Measurements from ENCODE around the gene CLEC4A.
"Not testable (repeated sequence)": the region's sequence is repeated elsewhere in the genome, so short reads cannot be mapped to it uniquely, and the experiment has no call there.

CLEC4A gene

DNA sequence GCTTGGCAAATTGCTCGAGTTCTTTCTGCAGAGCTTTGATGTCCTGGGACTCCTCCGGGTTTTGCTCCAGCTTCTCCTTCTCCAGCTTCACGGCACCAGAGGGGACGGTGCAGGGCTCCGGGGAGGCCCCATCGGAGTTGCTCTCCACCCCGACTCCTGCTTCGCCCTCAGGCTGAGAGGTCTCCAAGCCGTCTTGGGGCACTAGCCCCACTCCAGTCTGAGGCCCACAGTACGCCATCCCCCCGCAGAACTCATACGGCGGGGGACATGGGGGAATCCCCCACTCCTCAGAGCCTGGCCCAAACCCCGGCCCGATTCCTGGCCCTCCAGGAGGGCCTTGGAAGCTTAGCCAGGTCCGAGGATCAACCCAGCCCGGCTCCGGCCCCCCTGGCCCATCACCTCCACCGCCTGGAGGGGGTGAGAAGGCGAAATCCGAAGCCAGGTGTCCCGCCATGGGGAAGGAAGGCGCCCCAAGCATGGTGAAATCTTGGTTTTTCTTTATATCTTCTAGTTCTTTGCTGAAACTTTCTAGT lies 11.0 kb downstream of the CLEC4A start:
- DNase-seq (ENCODE audit: low spot score) = not testable (repeated sequence)

DNA sequence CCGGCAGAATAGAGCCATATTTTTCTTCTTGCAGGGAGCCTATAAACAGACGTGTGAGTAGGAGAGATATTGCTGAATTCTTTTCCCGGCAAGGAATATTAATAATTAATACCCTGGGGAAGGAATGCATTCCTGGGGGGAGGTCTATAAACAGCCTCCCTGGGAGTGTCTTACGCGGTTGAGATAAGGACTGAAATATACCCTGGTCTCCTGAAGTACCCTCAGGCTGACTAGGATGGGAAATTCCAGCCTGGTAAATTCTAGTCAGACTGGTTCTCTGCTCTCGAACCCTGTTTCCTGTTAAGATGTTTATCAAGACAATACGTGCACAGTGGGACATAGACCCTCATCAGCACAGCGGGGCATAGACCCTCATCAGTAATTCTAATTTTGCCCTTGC lies 18.2 kb downstream of the CLEC4A start:
- not testable (repeated sequence) for DNase-seq (ENCODE audit: low spot score)

DNA sequence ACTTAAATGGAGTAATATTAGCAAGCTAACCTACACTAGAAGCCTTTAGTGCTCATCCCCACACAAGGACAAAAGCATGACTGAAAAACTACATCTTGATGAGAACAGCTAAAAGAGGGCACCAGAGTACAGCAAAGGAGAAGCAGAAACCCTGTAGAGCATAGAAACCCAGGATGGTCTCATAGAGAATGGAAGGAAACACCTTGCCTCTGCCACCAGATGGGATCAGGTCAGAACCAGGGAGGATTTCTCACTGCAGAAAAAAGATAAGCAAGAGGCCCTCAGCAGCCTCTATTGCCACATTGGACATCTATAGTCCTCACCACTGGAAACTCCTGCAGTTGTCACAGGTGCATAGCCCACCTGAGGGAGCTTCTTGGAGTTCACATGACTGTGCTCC lies 19.8 kb downstream of the CLEC4A start:
- no peak for DNase-seq (ENCODE audit: low spot score)

DNA sequence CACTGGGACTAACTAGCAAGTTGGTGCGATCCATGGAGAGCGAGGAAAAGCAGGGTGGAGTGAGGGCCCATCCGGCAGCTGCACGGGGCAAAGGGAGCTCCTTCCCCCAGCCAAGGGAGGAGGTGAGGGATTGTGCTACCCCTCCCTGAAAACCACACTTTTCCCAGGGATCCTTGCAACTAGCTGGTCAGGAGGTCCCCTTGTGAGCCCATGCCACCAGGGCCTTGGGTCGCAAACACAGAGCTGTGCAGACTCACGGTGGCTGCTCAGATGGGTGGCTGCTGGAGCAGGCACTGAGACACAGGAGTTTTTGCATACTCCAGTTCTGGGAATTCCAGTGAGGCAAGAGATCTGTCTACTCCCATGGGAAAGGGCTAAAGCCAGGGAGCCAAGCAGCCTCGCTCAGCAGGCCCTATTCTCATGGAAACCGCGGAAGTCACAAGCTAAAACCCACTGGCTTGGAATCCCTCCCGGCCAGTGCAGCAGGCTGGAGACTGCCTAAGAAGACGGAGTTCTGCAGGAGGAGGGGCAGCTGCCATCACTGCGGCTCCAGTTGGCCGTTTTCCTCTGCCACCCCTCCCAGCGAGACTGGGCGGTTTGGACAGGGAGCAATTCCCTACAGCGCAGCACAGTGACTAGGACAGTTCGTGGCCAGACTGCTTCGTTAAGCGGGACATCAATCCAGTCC lies 22.5 kb downstream of the CLEC4A start:
- DNase-seq (ENCODE audit: low spot score) = peak; percentile 79

DNA sequence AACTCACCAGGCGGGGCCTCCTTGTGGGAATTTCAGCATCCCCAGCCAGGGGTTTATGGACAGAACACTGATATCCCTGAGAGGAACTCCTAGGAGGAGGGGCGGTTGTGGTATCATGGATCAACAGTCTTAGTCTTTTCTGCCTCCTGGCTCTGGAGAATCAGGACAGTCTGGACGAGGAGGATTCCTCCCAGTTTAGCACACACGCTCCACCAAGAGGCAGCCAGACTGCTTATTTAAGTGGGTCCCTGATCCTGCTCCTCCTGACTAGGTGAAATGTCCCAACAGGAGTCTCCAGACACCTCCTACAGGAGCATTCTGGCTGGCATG lies 23.0 kb downstream of the CLEC4A start:
- DNase-seq (ENCODE audit: low spot score) = no peak

DNA sequence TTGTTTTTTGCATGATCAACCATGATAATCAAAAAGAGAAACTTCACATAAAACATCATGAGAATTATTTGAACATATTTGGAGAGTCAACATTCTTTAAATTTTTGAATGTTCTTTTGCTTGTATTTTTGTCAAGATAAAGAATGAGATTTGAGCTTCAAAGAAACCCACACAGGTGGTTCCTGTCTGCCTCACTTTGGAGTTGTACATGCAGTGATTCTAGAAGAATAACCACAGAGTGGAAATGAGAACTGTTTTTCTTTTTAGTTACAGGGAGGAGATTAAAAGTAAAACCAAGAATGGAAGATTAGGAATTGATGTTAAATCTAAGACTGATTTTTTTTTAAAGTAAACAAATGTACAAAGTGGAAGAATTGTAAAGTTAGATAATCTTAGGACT lies 31.1 kb downstream of the CLEC4A start:
- DNase-seq (ENCODE audit: low spot score) = no peak

DNA sequence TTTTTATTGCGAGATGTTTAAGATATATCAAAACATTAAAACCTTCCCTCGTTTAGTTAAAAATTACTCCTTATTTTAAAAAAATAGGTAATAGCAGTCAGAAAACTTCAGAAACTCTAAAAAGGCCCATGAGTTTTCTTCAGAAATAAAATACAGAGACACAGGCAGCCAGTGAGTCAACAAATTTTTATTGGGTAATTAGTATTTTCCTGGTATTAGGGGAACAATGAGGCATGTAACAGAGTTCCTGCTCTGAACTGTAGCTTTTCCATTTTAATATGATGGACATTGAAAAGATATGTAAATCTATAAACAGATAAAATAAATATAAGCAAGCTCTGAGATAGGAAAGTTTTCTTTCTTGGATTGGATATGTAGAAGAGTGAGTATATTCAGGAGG lies 33.0 kb downstream of the CLEC4A start:
- DNase-seq (ENCODE audit: low spot score) = no peak

DNA sequence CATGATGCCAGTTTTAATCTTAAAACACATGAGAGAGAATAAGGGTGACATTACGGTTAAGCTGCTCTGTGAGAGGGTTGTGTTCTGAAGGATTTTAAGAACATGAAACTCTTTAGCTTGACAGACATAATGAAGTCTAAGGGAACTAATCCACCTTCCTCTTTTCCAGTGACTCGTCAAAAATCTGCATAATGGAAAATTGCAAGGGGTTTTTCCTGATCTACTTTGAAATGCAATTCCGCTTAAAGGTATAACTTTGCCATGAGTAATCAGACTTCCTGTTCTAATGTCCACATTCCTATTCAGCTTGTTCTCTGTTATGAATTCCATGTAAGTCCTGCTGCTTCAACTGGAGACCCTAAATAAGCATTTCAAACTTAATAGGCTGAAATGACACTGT lies 33.4 kb downstream of the CLEC4A start, which contains the start of gene ZNF705A:
Gene ZNF705A, plus strand, starts transcription at position 171 of the 400 bp plus-strand sequence. CDS start 15,611 bp downstream, outside the sequence.
- no peak for DNase-seq (ENCODE audit: low spot score)

DNA sequence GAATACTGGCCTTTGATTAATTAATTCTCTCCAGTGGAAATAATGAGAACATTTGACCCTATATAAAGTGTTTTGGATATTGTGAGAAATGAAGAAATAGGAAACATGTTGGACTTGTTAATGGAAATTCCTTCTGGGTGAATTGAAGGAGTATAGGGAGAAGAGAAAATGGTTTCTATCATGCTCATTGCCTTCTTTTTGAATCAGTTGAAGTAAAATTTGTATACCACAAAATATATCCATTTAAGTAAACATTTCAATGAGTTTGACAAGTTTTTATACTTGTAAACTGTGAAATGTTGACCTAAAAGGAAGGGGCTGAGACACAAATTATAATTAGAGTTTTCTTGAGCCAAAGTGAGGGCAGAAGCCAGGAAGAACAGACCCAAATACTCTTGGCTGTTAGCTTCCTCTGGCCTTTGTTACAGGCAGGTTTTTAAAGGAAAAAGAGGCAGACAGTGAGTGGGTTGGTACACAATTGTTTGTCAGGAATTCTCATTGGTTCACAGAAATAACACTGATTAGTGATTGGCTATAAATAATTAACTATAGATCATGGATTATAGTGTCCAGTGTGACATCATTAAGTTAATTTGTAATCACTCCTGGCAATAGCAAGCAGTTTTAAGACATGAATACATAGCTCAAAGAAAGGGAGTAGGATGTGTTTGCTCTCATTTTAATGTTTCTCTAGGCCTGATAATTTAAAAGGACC lies 34.2 kb downstream of the CLEC4A start:
- no peak for DNase-seq (ENCODE audit: low spot score)

DNA sequence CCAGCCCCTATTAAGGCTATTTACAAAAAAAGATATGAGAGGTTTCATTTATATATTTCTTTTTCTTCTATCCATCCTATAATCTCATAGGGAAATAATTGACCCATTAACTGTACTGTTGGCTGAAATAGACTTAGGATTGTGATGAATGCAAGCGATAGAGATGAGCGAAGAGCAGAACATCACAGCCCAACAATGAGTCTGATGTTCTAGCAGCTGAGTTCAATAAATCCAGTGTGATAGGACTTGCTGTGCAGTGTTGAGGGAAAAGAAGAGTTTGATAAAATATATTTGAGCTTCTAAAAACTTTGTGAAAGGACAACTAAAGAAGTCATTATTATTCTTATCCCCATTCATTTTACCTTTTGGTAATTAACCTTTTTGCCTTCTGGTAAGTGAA lies 49.5 kb downstream of the CLEC4A start:
- not testable (repeated sequence) for DNase-seq (ENCODE audit: low spot score)

DNA sequence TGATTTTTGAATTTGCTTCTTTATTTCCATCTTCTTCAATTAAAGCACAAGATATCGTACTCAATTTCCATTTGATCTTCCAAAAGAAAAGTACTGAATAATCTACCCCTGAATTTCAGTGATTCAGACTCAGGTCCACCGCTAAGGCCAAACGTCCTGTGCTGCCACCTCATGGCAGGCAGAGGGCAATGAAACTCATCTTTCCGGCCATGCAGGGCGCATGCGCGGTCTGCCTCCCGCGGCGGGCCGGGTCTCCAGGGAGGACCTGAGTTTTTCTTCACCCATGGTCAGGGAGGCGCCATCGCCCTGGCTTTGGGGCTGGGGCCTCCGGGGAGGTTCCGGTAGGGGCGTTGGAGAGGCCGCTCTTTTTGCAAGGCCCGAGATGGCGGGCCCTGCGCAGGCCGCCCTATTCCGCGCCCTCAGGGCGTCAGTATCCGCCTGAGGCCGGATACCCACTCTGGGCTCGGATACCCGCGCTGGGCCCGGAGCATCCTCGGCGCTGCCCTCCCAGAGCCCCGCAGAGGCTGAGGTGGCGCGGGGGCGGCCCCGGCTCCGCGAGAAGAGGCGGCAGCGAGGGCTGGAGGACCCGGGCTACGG lies 56.7 kb downstream of the CLEC4A start:
- peak; percentile 86 for DNase-seq (ENCODE audit: low spot score)

DNA sequence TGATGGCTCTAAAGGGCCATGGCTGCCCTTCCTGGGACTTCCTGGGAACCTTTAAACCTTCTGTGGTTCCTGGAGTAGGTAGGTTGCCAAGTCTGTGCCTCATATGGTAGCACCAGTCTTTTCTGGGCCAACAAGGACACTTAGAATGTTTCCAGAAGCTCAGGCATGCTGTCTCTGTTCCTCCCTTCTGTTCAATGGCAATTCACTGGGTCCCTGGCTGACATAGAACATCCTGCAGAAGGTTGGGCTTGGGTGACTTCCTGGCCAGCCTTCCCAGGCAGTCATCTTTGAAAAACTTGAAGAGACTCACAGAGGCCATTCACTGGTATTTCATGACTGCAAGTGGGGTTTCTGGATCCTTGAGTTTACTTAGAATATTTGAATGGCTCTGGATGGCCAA lies 57.9 kb downstream of the CLEC4A start:
- DNase-seq (ENCODE audit: low spot score) = not testable (repeated sequence)

DNA sequence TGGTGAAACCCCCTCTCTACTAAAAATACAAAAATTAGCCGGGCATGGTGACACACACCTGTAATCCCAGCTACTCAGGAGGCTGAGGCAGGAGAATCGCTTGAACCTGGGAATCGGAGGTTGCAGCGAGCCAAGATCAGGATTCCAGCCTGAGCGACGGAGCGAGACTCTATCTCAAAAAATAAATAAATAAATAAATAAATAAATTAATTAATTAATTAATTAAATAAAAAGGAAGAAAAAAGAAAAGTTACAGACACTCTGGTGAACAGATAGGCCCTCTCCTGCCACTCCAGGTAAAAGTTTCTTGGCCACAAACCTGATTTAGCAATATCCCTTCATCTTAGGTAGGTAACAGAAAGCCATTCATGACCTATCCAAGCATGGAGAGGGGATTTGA lies 59.5 kb downstream of the CLEC4A start:
- DNase-seq (ENCODE audit: low spot score) = not testable (repeated sequence)

DNA sequence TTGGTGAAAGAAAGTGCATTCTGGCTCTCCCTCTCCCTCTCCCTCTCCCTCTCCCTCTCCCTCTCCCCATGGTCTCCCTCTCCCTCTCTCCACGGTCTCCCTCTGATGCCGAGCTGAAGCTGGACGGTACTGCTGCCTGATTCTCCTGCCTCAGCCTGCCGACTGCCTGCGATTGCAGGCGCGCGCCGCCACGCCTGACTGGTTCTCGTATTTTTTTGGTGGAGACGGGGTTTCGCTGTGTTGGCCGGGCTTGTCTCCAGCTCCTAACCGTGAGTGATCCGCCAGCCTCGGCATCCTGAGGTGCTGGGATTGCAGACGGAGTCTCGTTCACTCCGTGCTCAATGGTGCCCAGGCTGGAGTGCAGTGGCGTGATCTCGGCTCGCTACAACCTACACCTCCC lies 59.9 kb downstream of the CLEC4A start:
- not testable (repeated sequence) for DNase-seq (ENCODE audit: low spot score)

DNA sequence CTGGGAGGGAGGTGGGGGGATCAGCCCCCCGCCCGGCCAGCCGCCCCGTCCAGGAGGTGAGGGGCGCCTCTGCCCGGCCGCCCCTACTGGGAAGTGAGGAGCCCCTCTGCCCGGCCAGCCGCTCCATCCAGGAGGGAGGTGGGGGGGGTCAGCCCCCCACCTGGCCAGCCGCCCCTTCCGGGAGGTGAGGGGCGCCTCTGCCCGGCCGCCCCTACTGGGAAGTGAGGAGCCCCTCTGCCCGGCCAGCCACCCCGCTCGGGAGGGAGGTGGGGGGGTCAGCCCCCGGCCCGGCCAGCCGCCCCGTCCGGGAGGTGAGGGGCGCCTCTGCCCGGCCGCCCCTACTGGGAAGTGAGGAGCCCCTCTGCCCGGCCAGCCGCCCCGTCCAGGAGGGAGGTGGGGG lies 60.8 kb downstream of the CLEC4A start:
- DNase-seq (ENCODE audit: low spot score) = not testable (repeated sequence)

DNA sequence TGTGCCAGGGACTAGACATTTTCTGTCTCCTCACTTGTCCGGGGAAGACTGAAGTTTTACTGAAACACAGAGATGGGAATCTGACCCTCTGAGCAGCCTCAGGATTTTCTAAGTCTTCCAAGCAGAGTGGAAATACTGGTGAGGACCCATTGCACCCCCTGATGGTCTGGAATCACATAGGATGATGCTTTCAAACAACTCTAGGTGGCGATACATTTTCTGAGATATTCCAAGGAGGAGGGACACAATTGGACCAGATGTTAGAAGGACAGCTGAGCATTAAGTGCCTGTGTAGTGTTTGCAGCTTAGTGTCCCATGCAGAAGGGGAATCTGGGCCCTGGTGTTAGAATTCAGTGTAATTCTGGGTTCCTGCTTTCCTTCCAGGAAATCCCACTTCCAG lies 64.7 kb downstream of the CLEC4A start:
- not testable (repeated sequence) for DNase-seq (ENCODE audit: low spot score)

All from ecto neural progenitor cell (in vitro differentiated cells).